NCI-H2107 treated with DMSO at 0.1 percent for 48 hours (cell line): ENCODE data around the gene LILRB5.
"Not testable (repeated sequence)": the region's sequence is repeated elsewhere in the genome, so short reads cannot be mapped to it uniquely, and the experiment has no call there.

Experiments used
- DNase-seq: peaks from one replicate; lab custom pipeline; 2025; ENCODE audit not compliant: unreplicated experiment; lab: John Stamatoyannopoulos, UW

LILRB5 gene

GRCh38 chr19:54257116-54257480, at the start of gene LILRB5:
Gene LILRB5 (minus strand): TSS chr19:54257273. CDS start chr19:54257193, 80 bp downstream.
- DNase-seq = no peak

GRCh38 chr19:54305141-54305540, 48.1 kb upstream of the LILRB5 start:
- DNase-seq = no peak

- DNase-seq = no peak
Measured at GRCh38 chr19:54302257-54302656, 45.2 kb upstream of the LILRB5 start.

GRCh38 chr19:54299515-54299914, 42.4 kb upstream of the LILRB5 start:
- DNase-seq = no peak

- DNase-seq = no peak
Measured at GRCh38 chr19:54299126-54299498, 42.0 kb upstream of the LILRB5 start.

GRCh38 chr19:54298357-54299125, 41.5 kb upstream of the LILRB5 start:
- no peak for DNase-seq

GRCh38 chr19:54297759-54298305, 40.8 kb upstream of the LILRB5 start:
- DNase-seq = no peak

GRCh38 chr19:54294539-54294938, 37.5 kb upstream of the LILRB5 start:
- no peak for DNase-seq

- not testable (repeated sequence) for DNase-seq
Measured at GRCh38 chr19:54289160-54289559, 32.1 kb upstream of the LILRB5 start.

GRCh38 chr19:54287456-54287855, 30.4 kb upstream of the LILRB5 start:
- no peak for DNase-seq

- DNase-seq = not testable (repeated sequence)
Measured at GRCh38 chr19:54286283-54286682, 29.2 kb upstream of the LILRB5 start.

GRCh38 chr19:54285427-54286056, 28.5 kb upstream of the LILRB5 start:
- not testable (repeated sequence) for DNase-seq

GRCh38 chr19:54282686-54283470, 25.8 kb upstream of the LILRB5 start:
- no peak for DNase-seq

- not testable (repeated sequence) for DNase-seq
Measured at GRCh38 chr19:54281729-54282075, 24.6 kb upstream of the LILRB5 start.

GRCh38 chr19:54281007-54281728, 24.1 kb upstream of the LILRB5 start, which contains the start of gene LILRB2:
Gene LILRB2 (minus strand): TSS chr19:54281110. CDS start chr19:54280496, 614 bp downstream.
- no peak for DNase-seq

- not testable (repeated sequence) for DNase-seq
Measured at GRCh38 chr19:54280441-54280840, 23.4 kb upstream of the LILRB5 start.

- not testable (repeated sequence) for DNase-seq
Measured at GRCh38 chr19:54280025-54280424, 23.0 kb upstream of the LILRB5 start.

GRCh38 chr19:54279406-54279962, 22.4 kb upstream of the LILRB5 start:
- no peak for DNase-seq

- DNase-seq = not testable (repeated sequence)
Measured at GRCh38 chr19:54278571-54279195, 21.6 kb upstream of the LILRB5 start.

GRCh38 chr19:54278056-54278455, 21.0 kb upstream of the LILRB5 start:
- DNase-seq = not testable (repeated sequence)
